RPMI8226 (cell line): ENCODE data around the gene TRPM7.
"Not testable (repeated sequence)": the region's sequence is repeated elsewhere in the genome, so short reads cannot be mapped to it uniquely, and the experiment has no call there.

ENCODE experiments used
- DNase-seq: peaks from one replicate; pipeline ENCODE4 v3.0.0-alpha.2; 2015

TRPM7 gene

DNA sequence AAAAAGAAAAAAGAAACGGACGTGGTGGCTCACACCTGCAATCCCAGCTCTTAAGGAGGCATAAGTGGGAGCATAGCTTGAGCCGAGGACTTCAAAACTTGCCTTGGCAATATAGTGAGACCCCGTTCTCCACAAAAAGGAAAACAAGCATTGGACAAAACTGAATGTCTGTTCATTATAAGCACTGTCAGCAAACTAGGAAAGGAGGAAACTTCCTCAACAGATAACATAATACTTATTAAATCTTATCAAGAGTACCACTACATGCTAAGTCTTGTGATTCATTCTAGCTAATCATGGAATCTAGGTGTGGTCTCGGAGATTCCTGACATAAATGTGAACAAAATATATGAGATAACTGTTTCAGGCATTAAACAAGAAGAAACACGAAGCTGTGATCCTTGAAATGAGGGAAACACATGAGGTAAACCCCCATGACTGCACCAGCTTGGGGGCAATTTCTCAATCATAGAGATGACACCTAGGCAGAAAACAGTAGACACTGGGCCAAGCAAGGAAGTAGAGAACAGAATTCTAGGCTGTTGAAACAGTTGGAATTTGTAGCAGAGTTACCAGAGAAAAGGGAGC, 33.3 kb downstream of the TRPM7 start:
- no peak for DNase-seq

DNA sequence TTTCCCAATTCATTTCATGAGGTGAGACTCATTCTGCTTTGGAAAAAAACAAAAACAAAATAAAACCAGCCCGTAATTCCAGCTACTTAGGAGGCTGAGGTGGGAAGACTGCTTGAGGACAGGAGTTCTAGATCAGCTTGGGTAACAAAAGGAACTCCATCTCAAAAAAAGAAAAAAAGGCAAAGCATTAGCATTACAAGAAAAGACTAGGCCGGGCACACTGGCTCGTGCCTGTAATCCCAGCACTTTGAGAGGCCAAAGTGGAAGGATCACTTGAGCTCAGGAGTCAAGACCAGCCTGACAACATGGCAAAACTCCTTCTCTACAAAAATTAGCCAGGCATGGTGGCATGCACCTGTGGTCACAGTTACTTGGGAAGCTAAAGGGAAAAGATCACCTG, 33.9 kb downstream of the TRPM7 start:
- DNase-seq = no peak

DNA sequence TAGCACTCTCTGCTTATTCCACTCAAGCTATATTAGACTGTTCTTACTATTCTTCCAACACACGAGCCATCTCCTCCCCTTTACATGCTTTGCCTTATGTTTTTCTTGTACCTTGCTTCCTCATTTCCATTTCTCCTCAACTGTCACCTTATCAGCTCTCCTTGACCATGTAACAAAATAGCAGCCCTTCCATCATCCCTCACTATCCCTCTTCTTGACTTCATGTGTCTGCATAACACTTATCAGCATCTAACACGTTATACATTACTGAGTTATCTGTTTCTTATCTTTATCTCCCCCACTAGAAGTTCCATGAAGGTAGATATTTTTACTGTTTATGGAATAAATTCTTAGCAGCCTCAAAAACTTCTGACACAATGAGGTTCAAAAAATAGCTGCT, 45.3 kb downstream of the TRPM7 start:
- DNase-seq = no peak

DNA sequence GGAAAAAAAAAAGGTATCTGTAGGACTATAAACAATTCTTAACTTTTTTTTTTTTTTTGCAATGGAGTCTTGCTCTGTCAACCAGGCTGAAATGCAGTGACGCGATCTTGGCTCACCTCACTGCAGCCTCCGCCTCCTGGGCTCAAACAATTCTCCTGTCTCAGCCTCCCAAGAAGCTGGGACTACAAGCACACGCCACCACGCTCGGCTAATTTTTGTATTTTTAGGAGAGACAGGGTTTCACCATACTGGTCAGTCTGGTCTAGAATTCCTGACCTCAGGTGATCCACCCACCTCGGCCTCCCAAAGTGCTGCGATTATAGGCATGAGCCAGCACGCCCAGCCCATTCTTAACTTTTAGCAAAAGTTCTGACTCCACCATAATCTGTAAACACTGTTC, 50.5 kb downstream of the TRPM7 start:
- DNase-seq = no peak

DNA sequence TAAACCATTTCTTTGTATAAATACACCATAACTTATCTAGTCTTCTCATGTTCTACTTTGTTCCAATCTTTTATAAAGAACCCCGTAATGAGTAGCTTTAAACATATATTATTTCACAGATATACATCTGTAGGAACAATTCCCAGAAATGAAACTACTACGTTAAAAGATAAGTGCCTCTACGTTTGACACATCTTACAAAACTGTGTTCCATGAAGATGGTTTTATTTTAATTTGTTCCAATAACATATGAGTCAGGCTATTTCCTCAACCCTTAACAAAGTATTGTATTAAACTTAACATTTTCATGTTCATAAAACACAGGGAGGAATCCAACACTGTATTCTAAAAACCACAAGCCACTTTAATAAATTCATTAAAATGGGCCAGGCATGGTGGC, 52.9 kb downstream of the TRPM7 start:
- DNase-seq = no peak

DNA sequence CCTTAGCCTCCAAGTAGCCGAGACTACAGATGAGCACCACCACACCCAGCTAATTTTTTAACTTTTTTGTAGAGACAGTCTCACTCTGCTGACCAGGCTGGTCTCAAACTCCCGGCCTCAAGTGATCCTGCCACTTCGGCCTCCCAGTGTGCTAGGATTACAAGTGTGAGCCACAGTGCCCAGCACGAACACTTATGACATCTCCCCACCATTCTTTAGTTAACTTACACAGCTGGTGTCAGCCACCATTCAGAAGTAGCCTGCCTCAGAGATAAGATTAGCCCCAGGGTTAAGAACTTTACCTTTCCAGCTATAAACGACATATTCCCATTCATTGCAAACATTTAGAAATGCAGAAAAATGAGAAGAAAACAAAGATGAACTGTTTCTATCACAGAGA, 58.2 kb downstream of the TRPM7 start:
- no peak for DNase-seq

DNA sequence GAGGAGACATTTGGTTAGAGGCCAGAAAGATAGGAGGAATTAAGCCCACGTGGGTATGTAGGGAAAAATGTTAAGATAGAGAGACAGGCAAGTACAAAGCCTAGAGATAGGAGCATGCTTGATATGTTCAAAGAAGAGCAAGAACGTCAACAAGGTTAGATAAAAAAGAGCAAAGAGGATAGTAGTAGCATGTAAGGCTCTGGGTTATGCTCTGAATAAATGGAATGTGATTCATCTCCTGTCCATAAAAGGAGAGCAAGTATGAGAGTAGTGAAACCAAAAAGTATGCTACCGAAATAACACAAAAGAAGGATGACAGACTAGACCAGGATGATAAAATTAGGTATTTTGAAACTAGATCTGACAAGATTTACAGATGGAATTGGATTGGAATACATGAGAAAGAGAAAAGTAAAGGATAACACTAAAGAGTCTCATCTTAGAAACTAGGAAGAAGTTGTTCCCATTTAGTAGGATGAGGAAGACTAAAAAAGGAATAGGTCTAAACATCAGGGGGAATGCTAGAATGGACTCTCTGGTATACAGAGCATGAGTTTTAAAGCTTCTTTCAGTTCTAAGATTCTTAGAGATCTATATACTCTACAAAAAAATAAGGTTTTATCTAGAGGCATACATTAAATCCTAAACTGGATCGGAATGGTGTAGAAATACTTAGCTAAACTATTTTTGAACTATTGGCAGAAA, 59.1 kb downstream of the TRPM7 start:
- DNase-seq = no peak

DNA sequence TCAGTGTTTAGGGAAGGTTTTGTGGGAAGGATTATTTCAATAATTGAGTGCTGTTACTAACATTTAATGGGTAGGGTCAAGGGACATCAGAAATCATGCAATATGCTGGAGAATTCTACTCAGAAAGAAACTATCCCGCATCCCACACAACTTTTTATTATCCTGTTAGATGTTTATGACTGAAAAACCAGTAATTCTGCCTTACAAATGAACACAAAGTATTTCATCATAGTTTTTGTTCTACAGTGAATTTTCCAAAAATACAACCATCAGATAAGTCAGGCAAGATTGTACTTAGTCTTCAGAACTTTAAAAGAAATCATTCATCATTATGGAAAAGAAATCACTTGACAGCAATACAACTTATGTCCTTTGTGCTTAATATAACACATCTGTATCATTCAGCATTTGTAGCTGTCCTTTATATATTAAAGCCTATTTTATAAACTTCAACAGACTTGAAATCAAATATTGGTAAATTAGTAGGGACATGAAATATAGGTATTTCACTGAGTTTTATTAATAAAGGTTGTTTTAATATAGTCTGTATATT, 61.9 kb downstream of the TRPM7 start:
- DNase-seq = no peak

DNA sequence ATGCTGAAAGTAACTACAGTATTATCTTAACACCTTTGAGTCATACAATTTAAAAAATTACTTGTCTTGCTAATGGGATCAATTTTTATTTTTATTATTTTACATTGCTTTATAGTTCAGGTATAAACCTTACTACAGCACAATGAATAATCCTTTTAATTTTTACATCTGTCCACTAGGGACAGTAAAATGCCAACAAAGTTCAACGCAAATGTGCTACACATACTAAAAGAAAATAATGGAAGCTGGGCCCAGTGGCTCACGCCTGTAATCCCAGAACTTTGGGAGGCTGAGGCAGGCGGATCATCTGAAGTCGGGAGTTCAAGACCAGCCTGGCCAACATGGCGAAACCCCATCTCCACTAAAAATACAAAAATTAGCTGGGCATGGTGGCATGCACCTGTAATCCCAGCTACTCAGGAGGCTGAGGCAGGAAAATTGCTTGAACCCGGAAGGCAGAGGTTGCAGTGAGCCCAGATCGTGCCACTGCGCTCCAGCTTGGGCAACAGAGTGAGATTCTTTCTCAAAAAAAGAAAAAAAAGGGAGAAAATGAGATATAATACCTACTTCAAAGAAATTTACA, 64.1 kb downstream of the TRPM7 start:
- not testable (repeated sequence) for DNase-seq

DNA sequence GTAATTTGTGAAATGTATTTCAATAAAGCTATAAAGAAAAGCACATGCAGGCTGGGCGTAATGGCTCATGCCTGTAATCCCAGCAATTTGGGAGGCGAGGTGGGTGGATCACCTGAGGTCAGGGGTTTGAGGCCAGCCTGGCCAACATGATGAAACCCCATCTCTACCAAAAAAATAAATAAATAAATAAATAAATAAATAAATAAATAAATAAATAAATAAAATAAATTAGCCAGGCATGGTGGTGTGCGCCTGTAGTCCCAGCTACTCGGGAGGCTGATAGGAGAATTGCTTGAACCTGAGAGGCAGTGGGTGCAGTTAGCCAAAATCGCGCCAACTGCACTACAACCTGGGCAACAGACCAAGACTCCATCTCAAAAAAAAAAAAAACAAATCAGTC, 69.6 kb downstream of the TRPM7 start:
- not testable (repeated sequence) for DNase-seq

DNA sequence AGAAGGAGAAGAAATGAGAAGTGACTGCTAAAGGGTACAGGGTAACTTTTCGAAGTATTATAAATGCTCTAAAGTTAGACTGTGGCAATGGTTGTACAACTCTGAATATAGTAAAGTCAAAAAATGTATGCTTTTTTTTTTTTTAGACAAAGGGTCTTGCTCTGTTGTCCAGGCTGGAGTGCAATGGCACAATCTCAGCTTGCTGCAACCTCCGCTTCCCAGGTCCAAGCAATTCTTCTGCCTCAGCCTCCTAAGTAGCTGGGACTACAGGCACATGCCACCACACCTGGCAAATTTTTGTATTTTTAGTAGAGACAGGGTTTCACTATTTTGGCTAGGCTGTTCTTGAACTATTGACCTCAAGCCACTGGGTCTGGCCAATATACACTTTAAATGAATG, 70.0 kb downstream of the TRPM7 start:
- DNase-seq = not testable (repeated sequence)

DNA sequence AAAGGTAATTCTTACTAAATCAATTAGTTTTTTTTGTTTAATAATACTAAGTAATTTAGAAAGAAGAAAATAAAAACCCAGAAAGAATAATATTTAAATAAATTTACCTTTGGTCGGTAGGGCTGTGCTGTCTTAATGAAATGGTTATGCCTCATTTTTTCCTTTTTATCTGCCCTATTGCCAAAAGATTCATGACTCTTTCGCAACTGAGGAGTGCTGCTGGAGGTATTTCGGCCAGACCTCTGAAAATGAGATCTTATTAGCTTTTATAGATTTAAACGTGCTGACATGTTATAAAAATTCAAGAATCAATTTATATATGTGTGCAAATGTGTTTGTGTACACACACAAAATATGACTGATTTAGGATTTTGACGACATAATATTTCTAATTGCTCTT, 73.0 kb downstream of the TRPM7 start:
- no peak for DNase-seq

DNA sequence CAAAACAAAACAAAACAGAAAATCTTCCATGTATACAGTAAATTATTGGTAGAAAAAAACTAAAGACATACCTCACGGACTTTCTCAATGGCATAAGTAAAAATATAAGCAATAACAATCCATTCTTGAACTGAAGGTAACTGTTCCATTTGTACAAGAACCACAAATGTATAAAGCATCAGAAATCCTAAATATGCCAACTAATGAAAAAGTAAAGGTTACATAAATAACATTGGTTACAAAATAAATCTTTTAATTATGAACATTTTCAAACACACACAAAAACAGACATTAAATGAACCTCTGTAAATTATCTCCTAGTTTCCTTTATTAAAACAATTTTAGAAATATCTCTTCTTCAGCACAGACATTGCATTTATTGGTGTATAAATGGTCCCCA, 79.5 kb downstream of the TRPM7 start:
- no peak for DNase-seq

DNA sequence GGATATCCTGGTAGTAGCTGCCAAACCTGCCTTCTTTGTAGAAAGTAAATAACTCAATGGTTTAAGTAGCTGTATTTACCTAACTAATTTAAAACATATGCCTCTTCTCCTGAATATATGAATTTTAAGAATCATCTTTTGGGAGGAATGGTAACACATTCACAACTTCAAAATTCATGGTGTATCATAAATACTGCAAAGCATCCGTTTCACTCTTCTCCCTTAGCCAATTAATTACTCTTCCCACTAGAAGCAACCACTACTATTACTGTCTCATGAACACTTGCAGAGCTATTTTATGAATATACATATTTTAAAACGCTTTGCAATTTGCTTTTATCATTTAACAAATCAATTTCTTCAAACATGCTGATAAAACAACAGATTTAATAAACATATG, 81.1 kb downstream of the TRPM7 start:
- no peak for DNase-seq

DNA sequence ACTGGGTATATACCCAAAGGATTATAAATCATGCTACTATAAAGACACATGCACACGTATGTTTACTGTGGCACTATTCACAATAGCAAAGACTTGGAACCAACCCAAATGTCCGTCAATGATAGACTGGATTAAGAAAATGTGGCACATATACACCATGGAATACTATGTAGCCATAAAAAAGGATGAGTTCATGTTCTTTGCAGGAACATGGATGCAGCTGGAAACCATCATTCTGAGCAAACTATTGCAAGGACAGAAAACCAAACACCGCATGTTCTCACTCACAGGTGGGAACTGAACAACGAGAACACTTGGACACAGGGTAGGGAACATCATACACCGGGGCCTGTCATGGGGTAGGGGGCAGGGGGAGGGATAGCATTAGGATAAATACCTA, 84.6 kb downstream of the TRPM7 start:
- not testable (repeated sequence) for DNase-seq

DNA sequence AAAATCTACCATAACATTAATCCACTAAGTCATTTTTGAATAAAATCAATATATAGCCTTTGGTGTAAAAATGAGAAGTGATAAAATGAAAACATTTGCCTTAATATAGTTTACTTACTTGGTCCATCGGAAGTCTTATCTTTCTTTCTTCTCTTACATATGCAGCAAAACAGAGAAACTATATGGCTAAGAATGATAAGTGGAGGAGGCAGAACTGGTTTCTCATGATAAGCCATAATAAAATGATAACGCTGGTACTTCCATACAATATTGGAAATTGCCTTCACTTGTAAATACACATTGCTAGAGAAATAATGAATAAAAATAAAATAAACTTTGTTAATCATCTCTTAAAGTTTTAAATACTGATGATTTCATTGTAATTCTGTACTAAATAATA, 92.3 kb downstream of the TRPM7 start:
- DNase-seq = no peak

DNA sequence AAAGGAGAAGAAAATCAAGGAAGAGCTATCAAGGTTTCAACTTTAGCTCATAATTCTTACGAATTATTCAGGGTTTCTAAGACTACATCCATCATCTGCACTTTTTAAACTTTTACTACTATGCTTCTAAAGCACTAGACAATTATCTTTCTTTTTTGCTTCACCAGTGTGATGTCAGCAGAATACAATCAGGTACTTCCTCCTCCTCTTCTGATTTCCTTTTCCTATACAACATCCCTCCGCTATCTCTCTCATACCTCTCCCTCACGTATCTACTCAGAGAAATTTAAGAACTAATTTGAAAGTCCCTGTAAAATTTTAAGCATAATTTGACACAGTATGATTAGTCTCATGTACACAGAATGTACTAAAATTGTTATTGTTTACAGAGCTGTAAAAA, 92.8 kb downstream of the TRPM7 start:
- DNase-seq = no peak

DNA sequence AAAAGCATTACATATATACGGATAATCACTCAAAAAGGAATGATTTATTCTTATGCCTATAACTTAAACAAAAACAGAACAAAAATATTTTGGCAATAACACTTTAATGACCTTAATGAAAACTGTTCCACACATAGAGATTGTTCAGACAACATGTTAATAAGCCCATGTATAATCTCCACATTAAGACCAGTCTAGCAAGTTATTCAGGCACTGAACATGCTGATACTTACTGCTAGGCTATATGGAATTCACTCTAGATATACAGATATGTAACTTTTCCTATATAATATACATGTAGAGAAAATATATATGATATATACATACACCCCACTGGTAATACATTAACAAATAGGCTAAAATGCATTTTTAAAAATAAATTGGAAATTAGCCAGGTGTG, 96.3 kb downstream of the TRPM7 start:
- DNase-seq = no peak

DNA sequence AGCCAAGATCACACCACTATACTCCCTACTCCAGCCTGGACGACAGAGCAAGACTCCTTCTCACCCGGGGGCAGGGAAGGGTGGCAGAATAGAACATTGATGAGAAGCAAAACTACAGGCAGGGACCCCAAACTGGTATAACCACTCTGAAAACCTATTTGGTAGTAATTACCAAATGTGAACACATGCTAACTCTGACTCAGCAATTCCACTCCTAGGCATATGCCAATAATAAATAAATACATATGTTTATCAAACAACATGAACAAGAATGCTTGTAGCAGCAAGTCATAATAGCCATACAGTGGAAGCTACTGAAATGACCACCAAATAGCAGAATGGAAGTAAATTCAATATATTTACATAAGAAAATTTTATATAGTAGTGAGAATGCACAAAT, 109.1 kb downstream of the TRPM7 start:
- DNase-seq = no peak

DNA sequence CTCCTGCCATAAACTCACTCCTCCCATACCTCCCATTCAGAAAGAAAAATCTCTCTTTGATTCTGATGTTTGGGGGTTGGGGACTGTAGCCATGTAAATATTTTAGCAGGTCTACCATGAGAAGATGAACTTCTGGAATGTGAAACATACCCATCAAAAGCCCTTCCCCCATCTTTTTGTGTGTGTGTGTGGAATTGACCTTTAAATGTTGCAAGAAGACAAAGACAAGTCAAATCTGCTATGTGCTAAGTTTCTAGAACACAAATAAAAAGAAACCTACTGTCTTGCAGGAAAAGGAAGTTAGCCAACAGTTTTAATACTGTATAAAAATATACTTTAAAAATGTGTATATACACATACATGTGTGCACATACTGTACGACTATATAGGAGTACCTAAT, 110.4 kb downstream of the TRPM7 start:
- no peak for DNase-seq

DNA sequence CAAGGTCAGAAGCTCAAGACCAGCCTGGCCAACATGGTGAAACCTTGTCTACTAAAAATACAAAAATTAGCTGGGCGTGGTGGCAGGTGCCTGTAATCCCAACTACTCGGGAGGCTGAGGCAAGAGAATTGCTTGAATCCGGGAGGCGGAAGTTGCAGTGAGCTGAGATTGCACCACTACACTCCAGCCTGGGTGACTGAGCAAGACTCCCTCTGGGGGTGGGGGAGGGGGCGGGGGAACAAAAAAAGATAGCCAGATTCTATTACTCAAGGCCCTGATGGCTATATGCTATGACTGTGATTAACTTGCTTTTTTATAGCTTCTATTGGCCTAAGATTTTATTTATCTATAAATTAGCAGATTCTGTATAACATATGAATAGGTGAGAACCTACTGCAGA, 112.8 kb downstream of the TRPM7 start:
- not testable (repeated sequence) for DNase-seq

DNA sequence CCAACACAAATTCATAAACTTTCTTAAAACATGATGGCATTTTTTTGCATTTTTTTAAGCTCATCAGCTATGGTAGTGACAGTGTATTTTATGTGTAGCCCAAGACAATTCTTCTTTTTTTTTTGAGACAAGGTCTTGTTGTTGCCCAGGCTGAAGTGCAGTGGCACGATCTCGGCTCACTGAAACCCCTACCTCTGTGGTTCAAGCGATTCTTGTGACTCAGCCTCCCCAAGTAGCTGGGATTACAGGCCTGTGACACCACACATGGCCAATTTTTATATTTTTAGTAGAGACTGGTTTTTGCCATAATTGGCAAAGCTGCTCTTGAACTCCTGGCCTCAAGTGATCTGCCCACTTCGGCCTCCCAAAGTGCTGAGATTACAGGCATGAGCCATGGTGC, 122.8 kb downstream of the TRPM7 start:
- no peak for DNase-seq

DNA sequence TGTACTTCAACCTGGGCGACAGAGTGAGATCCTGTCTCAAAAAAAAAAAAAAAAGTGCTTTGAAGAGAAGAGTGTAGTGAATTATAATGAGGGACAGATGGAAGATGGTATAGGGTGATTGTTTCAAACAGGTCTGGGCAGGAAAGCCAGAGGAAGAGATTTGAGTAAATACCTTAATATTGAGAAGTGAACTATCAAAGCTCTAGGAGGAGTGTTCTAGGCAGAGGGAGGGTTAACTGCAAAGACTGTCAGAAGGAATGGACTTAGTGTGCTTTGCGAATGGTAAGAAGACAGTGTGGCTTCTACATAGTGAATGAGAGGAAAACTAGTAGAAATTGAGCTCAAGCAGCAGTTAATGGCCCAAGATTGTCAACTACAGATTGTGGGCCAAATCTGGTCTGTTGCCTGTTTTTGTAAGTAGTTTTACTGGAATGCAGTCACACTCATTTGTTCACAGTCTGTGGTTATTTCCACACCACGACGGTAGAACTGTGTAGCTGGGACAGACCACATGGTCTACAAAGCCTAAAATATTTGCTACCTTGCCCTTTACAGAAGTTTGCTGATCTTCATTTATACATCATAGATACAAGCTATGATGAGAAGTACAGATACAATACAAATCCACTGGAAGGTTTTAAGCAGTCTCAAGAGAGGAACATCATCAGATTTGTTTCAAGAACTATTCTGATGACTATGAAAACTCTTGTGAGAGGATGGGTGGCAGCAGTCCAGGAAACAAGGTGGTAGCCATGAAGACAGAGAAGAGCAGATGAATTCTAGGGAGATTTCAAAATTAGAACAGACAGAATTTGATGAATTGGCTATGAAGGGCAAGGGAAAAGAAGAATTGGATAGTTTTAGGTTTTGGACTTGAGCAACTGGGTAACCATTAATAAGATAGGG, 123.6 kb downstream of the TRPM7 start:
- DNase-seq = no peak
